HG02870 (cell line): ENCODE results near the gene OR56A5.
A peak's percentile ranks its signal among the peaks of the same experiment; 100 is the strongest.
"Not testable (repeated sequence)": the region's sequence is repeated elsewhere in the genome, so short reads cannot be mapped to it uniquely, and the experiment has no call there.

Experiments
- ATAC-seq: cut with Tn5 transposase; IDR thresholded peaks from one replicate; pipeline ENCODE4 v1.9.1; 2021; ENCODE audit warnings: mild to moderate bottlenecking, moderate library complexity; ENCODE audit not compliant: unreplicated experiment

OR56A5 gene, protein sequence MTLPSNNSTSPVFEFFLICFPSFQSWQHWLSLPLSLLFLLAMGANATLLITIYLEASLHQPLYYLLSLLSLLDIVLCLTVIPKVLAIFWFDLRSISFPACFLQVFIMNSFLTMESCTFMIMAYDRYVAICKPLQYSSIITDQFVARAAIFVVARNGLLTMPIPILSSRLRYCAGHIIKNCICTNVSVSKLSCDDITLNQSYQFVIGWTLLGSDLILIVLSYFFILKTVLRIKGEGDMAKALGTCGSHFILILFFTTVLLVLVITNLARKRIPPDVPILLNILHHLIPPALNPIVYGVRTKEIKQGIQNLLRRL

DNA sequence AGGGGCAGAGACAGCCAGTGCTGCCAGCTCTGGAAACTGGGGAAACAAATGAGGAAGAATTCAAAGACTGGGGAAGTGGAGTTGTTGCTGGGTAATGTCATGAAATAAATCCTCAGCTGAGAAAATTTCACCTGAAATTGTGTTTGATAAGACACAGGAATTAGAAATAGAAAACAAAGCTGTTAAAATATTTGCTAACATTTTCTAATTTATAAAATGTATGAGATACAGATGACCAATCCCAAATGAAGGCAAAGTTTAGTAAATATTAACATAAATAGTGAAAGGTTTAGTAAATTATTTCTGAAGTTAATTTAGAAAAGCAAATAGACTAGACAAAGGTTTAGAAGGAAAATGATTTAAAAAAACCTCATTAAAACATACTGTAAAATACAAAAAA is at the start of gene OR56A5:
TSS of gene OR56A5 (minus strand) at position 101 of the 400 bp plus-strand sequence. CDS start at position 101, 0 bp downstream.
- no peak for ATAC-seq

DNA sequence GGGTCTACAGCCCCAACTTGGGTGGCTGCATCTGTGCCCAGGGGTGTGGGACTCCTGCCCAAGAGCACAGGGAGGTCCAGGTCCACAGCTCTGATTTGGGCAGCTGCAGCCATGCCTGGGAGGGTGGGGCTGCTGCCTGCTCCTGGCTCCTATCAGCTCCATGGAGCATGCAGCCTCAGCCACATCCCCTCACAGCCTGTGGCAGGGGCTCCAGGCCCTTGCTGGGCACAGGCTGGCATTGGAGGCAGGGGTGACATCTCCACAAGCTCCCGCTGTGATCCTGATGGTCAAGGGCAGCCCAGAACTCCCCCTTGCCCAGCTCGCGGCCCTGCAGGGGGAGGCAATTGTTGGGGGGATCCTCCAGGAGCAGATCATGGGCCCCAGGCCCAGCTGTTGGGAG is 44.7 kb upstream of the OR56A5 start:
- no peak for ATAC-seq

DNA sequence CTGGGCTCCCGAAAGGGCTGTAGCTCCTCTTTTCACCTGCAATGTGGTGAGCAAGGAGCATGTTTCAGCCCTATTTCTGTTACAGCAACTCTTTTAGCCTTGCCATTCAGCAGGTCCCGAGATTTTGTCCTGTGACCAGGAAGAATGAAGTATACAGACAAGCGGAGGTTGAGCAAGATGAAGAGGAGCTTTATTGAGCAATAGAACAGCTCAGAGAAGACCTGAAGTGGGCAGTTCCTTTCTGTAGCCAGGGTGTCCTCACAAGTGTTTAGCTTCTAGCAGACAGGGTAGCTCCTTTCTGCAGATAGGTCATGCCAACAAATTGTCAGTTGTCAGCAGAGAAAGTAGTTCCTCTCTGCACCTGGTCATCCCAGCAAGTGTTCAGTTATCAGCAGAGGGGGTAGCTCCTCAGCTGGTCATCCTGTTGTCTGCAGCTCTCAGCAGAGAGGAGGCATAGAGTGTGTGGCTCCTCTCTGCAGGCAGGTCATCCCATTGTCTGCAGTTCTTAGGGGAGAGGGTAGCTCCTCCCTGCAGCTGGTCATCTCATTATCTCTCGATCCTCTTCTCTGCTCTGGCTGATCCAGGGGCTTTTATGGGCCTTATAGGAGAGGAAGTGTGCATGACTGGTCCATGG is 43.9 kb upstream of the OR56A5 start:
- ATAC-seq = no peak

DNA sequence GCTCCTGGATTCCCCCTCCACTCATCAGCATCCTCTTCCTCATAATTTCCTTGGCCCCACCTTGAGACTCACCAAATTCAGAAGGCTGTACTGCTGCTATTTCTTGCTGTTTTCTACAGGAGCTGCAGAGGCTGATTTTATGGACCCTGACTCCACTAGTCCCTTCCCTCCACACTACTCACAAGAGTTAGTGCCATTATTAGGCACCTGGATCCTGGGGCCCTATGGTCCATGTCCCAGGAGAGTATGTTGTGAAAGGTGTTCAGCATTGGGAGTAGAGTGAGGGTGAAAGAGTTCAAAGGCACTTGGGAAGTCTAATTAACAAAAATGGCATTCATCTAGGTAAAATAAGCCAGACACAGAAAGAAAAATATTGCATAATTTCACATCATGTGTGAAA is 38.6 kb upstream of the OR56A5 start, which contains the start of gene OR56A4:
TSS of gene OR56A4 (minus strand) at position 101 of the 400 bp plus-strand sequence. CDS start 3,954 bp downstream, outside the sequence.
- ATAC-seq = no peak

DNA sequence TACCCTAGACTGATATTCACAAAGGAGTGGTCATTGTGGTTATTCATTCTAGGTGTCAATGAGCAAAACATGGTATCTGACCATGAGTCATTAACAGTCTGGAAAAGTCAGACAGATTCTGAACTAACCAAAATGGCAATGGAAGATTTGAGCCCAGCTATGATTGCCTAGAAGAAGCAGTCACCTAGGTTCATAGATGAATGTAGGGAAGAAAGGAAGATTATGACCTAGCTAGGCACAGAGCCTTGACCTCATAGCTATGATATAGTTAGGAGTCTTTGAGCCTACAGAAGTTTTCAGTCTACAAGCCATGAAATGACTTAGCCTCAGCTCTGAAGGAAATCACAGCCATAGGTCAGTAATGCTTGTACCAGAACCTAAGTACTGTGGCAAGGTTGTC is 38.1 kb upstream of the OR56A5 start:
- ATAC-seq = no peak

DNA sequence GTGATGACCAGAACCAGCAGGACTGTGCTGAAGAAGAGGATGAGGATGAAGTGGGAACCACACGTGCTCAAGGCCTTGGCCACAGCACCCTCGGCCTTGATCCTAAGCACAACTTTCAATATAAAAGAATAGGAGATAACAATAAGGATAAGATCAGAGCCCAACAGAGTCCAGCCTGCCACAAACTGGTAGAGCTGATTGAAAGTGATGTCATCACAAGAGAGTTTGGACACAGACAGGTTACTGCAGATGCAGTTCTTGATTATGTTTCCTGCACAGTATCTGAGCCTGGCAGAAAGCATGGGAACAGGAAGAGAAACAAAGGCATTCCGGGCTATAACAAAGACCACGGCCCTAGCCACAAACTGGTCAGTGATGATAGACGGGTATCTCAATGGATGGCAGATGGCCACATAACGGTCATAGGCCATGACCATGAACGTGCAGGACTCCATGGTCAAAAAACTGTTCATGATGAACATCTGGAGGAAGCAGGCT is 34.0 kb upstream of the OR56A5 start:
- no peak for ATAC-seq

DNA sequence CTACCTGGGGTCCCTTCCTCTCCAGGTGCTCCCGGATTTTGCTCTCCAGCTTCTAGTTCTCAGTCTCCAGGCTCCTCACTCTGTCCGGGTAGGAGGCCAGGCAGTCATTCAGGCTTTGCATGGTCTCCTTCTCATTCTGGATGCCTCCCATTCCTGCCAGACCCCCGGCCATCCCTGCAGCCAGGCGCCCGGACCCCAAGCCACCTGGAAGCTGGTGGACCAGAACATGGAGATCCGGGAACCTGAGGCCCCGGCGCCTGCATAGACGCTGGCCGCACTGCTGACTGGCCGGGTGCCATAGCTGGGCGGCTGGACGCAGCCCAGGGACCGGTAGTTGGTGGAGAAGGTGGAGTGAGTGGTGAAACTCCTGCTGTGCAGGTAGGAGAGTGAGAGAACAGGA is 26.5 kb upstream of the OR56A5 start:
- no peak for ATAC-seq

DNA sequence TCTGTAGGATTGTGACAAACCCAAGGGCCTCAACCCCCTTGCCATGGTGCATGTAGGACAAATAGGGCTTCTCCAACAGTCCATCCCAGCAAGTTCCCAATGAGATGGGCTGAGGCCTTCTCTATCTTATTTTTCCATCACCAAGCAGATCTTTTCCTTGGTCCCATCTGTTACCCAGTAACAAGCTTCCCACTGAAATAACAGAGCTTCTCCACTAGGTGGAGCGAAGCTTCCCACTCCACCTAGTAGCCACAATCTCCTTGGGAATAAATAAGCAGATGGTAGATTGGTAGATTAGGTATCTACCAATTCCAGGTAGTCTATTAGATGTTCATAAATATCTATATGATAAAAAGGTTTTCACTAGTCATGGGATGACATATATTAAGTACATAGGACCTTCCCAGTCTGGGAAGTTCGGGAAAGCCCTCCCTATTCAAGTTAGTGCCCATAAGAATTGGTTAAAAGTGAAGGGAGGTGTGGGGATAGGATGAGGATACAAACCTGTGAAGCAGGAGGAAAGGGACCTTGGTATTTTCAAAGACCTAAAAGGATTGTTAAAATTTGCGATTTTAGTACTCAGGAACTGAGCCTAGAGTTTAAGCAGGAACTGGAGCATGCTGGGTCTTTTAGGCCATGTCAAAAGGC is 24.4 kb upstream of the OR56A5 start:
- ATAC-seq = peak; percentile 50

DNA sequence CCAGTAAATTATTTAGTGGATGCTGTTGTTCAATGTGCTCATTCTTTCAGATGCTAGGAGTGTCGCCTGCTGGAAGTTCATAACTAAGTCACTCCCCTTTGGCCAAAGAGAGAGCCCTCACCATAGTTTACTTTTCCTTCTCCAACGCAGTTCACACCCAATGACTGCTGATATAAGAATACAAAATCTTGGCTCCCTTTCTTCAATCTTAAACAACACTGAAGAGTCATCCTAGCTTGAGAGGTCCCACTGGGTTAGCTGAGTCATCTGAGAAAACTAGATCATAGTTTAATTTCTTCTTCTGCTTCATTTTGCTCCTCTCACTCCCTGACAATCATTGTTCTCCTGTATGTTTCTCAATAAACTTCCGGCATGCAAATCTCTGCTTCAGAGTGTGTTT is 23.9 kb upstream of the OR56A5 start:
- no peak for ATAC-seq

DNA sequence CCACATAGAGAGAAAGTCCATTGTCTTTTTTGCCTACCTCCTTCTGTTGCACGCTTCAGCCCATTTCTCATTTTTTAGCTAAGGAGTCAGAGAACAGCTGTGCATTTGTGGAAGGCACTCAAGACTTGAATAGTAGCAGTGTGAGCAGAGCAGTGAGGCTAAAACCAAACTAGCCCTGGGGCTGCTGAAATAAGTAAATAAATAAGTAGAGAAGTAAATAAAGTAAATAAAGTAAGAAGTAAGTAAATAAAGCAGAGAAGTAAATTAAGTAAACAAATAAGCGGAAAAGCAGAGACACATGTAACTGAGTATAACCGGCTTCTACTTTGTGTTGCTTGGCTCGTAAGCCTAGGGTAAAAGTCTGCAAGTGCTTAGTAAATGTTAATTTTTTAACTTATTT is 20.9 kb upstream of the OR56A5 start:
- ATAC-seq = no peak

DNA sequence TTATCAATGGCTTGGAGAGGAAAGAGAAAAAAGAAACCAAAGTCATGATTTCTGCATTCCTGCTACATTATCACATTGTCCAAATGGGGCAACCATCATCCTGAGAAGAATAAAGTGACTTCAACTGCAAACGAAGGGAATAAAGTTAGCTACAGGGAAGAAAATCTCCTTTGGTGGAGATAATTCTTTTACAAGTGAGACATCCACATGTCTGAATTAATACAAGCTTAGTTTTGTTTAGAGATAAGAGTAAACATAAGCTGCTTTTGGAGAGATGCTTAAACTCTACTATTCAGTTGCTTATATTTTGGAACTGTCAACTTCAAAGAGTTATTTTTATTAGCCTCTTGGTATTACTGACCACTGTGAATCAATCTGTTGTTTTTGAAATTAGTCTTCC is 18.6 kb upstream of the OR56A5 start, which contains the start of gene OR52L1:
TSS of gene OR52L1 (minus strand) at position 101 of the 400 bp plus-strand sequence. CDS start at position 46, 55 bp downstream.
- ATAC-seq = no peak

DNA sequence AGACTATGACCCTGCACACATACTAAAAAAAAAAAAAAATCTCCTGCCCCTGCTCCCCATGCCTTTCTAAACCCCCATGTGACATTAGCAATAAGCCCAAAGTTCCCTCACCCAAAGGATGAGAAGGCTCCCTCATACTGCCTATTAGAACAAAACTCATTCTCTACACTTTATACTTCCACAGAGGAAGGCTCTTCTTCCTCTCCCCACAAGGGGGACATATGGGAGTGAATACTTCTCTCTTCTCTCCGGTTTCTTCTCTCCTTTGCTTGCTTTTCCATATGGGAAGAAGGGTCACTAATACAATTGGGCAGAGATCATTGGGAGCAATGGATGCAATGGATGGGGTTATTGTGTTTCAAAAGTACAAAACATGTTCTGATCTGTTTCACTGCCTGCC is 15.1 kb upstream of the OR56A5 start:
- ATAC-seq = no peak

DNA sequence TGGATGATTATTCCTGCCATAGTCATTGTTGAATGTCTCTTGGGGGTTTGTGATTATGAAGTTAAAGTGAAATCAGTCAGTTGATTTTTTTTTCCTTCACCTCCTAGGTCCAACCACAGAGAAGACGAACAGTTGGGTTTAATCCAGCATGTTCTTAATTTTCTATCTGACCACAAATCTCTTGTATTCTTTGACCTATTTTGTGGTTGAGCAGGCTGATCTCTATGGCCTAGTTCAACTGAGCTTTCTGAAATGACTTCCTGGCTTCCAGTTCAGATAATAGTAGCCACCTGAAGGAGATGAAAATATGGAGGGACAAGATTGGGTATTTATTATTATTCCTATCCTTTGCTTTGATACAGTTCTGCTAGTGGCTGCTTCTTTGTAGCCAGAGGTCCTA is 5.2 kb upstream of the OR56A5 start:
- ATAC-seq = no peak

DNA sequence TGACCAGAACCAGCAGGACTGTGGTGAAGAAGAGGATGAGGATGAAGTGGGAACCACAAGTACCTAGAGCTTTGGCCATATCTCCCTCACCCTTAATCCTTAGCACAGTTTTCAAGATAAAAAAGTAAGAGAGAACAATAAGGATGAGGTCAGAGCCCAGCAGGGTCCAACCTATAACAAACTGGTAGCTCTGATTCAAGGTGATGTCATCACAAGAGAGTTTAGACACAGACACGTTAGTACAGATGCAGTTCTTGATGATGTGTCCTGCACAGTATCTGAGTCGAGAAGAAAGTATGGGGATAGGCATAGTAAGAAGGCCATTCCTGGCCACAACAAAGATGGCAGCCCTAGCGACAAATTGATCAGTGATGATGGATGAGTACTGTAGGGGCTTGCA is 586 bp downstream of the OR56A5 start:
- ATAC-seq = no peak

DNA sequence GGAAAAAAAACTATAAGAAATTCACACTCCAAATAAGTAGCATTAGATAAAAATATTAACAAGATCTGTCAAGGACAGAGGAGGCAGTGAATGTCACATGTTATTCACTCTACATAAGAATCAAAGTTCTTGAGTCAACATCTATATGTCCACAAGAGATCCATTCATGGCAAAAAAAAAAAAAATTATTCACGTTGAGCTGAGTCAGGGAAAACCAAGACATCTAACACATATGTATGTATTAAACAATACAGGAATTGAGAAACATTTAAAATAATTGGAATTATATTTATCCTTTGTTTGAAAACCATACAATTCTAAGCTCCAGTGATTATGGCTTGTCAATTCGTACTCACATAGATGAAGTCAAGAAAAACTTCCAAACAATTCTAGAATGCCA is 1.3 kb downstream of the OR56A5 start:
- no peak for ATAC-seq

DNA sequence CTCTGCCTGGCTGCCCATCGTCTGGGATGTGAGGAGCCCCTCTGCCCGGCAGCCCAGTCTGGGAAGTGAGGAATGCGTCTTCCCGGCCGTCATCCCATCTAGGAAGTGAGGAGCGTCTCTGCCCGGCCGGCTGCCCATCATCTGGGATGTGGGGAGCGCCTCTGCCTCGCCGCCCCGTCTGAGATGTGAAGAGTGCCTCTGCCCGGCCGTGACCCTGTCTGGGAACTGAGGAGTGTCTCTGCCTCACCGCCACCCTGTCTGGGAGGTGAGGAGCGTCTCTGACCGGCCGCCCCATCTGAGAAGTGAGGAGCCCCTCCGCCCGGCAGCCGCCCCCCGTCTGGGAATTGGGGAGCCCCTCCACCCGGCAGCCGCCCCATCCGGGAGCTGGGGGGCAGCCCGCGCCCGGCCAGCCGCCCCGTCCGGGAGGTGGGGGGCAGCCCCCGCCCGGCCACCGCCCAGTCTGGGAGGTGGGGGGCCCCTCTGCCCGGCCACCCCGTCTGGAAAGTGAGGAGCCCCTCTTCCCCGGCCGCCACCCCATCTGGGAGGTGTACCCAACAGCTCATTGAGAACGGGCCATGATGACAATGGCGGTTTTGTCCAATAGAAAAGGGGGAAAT is 7.5 kb downstream of the OR56A5 start:
- ATAC-seq = not testable (repeated sequence)

DNA sequence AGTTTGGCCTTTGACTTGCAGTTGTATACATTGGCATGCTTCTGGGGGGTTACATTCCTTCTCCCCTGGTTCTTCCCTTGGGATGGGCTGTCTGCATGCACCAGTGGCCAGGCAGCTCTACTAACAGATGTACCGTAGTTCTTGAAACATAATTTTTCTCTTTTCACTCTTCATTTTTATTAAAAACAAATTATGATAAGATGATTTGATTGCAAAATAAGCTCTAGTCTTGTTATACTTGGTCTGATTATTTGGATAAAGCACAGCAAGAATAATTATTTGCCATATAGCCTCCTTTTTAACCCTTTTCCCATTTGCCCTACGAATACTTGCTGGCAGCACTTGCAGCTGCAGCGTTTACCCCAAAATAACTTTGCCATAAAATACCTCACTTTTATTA is 12.7 kb downstream of the OR56A5 start:
- ATAC-seq = no peak

DNA sequence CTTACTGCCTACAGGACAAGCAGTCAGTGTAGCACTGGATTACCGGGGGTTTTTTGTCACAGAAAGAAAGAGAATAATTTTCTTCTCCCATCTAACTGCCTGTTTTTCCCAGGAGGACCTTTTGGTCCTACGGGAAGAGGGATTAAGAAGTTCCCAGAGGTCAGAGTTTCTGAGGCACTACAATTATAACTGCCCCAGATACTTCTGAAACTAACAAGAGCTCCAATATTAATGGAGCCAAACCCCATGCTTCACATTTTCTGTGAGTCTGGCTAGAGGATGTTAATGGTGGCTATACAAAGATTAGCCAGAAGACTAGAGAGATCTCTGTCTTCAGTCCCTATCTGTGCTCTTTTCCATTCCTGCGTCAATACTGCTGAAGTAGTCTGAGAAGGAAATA is 26.3 kb downstream of the OR56A5 start, which contains the start of gene OR56A3:
TSS of gene OR56A3 (plus strand) at position 301 of the 400 bp plus-strand sequence. CDS start 5,096 bp downstream, outside the sequence.
- ATAC-seq = no peak

DNA sequence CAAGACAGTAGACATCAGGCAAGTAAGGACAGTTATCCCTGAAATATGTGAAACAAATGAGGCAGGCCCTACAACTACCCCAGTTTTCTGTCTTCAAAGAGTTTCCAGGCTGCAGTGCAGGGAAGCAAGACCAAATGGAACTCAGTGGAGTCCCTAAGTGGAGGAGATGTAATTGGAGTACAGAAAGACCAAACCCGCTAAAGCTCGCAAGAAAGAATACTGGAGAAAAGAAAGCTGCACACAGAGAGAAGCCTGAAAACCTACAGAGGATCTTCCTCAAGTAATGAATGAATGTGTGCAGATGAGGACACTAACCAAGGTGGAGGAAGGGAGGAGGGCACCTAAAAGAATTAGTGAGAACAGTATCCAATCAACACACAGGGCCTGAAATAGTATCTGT is 27.5 kb downstream of the OR56A5 start:
- ATAC-seq = no peak

DNA sequence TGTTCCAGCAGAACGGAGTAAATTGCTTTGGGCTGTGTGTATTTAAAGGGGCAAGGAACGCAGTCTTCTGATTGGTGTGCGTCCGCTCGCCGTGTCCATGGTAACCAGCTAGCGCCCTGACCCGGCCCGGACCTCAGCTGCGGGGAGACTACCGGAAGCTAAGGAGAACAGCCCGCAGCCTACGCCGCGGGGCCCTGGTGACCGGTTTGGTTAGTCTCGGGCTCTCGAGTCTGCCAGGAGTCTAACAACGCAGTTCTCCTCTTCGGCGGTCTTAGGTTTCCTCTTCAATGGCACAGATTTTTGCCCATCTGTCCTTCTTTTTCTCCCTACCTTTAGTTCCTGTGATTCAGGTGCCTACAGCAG is 29.7 kb downstream of the OR56A5 start:
- no peak for ATAC-seq
